GM23248 (cell line): ENCODE measurements around the gene GABRA6.

ENCODE experiments used
- EZH2 ChIP-seq: fragments of 200-600 bp; sonication (generic); IDR thresholded peaks from 2 replicates; pipeline ENCODE4 v1.6.1; 2018; ENCODE audit warnings: antibody characterized with exemption, mild to moderate bottlenecking; ENCODE audit not compliant: insufficient read depth, poor library complexity, severe bottlenecking
- EZH2phosphoT487 ChIP-seq: fragments of 200-600 bp; sonication (generic); IDR thresholded peaks from 2 replicates; pipeline ENCODE4 v1.6.1; 2018; ENCODE audit warnings: antibody characterized with exemption, moderate library complexity, mild to moderate bottlenecking, low read depth; ENCODE audit not compliant: insufficient read depth

DNA sequence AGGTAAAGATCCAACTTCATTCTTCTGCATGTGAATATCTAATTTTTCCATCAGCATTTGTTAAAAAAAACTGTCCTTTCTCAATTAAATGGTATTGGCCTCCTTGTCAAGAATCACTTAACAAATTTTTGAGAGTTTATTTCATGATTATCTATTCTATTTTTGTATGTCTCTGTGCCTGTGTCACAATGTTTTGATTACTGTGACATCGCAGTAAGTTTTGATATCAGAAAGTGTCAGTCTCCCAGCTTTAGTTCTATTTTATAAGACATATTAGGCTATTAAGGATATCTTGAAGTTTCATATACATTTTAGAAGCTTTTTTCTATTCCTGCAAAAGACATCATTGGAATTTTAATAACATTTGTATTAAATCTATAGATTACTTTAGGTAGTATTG, 33.6 kb downstream of the GABRA6 start:
- no peak for TF ChIP-seq EZH2phosphoT487
- no peak for TF ChIP-seq EZH2
